PC-3 (cell line): ENCODE results near the gene CHST9.

Experiments used
- EZH2 ChIP-seq: fragments of 300-600 bp; sonication (generic); IDR thresholded peaks from one replicate; pipeline ENCODE4 v1.6.1; 2017; ENCODE audit warnings: antibody characterized with exemption, mild to moderate bottlenecking, low read length; ENCODE audit not compliant: unreplicated experiment
- EZH2phosphoT487 ChIP-seq: fragments of 300-600 bp; sonication (generic); IDR thresholded peaks from 2 replicates; pipeline ENCODE4 v1.6.1; 2018; ENCODE audit warnings: mild to moderate bottlenecking, antibody characterized with exemption, low read length, borderline replicate concordance
- TF ChIP-seq, protein P1 (sequence below): fragments of 300-600 bp; sonication (generic); conservative IDR thresholded peaks from 2 replicates; pipeline ENCODE4 v1.5.1; 2017; ENCODE audit warnings: antibody characterized with exemption, low read depth, mild to moderate bottlenecking, low read length

DNA sequence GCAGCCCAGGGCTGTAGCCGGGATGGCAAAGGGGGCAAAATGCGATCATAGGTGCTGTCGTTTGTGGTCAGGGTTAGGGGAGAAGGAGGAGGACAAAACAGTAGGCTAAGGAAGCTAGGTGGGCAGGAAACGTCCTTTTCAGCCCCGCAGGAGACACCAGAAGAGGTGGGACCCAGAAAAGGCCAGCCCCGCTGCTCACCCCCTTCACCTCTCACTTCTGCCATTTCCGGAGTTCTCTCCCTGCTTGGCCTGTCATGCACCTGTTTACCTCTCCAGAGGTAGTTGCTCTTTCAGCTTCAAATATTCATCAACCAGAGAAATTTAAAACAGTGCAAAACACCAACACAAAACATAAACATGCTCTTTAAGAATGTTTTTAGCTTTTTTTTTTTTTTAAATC is 320.4 kb downstream of the CHST9 start:
- TF ChIP-seq, protein P1, sequence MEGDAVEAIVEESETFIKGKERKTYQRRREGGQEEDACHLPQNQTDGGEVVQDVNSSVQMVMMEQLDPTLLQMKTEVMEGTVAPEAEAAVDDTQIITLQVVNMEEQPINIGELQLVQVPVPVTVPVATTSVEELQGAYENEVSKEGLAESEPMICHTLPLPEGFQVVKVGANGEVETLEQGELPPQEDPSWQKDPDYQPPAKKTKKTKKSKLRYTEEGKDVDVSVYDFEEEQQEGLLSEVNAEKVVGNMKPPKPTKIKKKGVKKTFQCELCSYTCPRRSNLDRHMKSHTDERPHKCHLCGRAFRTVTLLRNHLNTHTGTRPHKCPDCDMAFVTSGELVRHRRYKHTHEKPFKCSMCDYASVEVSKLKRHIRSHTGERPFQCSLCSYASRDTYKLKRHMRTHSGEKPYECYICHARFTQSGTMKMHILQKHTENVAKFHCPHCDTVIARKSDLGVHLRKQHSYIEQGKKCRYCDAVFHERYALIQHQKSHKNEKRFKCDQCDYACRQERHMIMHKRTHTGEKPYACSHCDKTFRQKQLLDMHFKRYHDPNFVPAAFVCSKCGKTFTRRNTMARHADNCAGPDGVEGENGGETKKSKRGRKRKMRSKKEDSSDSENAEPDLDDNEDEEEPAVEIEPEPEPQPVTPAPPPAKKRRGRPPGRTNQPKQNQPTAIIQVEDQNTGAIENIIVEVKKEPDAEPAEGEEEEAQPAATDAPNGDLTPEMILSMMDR, result no peak
- TF ChIP-seq EZH2phosphoT487, result no peak
- no peak for TF ChIP-seq EZH2
